NCI-H774 (cell line): ENCODE data around the gene LBHD2.

Source experiments
- DNase-seq: peaks from one replicate; lab custom pipeline; 2025; lab: John Stamatoyannopoulos, UW

Gene LBHD2

GRCh38 chr14:103132381-103133209 lies 48.6 kb downstream of the LBHD2 start:
- no peak for DNase-seq

- no peak for DNase-seq
Observed at GRCh38 chr14:103133210-103134140, 49.5 kb downstream of the LBHD2 start.

- DNase-seq, result no peak
Observed at GRCh38 chr14:103134405-103134804, 50.4 kb downstream of the LBHD2 start.

GRCh38 chr14:103134919-103135318 lies 50.9 kb downstream of the LBHD2 start:
- DNase-seq, result no peak

GRCh38 chr14:103135333-103136260 lies 51.6 kb downstream of the LBHD2 start:
- no peak for DNase-seq

- DNase-seq, result no peak
Observed at GRCh38 chr14:103136388-103137271, 52.6 kb downstream of the LBHD2 start.

GRCh38 chr14:103137689-103138300 lies 53.8 kb downstream of the LBHD2 start:
- no peak for DNase-seq

- DNase-seq, result no peak
Observed at GRCh38 chr14:103138301-103139131, 54.5 kb downstream of the LBHD2 start.

GRCh38 chr14:103139132-103140025 lies 55.4 kb downstream of the LBHD2 start:
- DNase-seq, result no peak
